HL-60 (cell line): ENCODE data around the gene NIBAN1.

Experiments
- CTCF ChIP-seq: IDR thresholded peaks from one replicate; pipeline ENCODE4 v1.5.1; 2011; ENCODE audit warnings: low read length, control low read depth, inconsistent platforms; ENCODE audit not compliant: insufficient read depth
- GABPA ChIP-seq: IDR thresholded peaks from 2 replicates; pipeline ENCODE4 v1.6.1; 2012; ENCODE audit warnings: low read depth
- POLR2AphosphoS5 ChIP-seq: IDR thresholded peaks from 2 replicates; pipeline ENCODE4 v1.6.1; 2012; ENCODE audit warnings: low read depth
- REST ChIP-seq: IDR thresholded peaks from 2 replicates; pipeline ENCODE4 v1.6.1; 2012; ENCODE audit warnings: low read depth; ENCODE audit not compliant: insufficient replicate concordance
- SPI1 ChIP-seq: IDR thresholded peaks from 2 replicates; pipeline ENCODE4 v1.6.1; 2012; ENCODE audit warnings: low read depth, mild to moderate bottlenecking, borderline replicate concordance

- TF ChIP-seq GABPA (no peak), CTCF (no peak), REST (no peak), POLR2AphosphoS5 (no peak), SPI1 (no peak)
These were observed 1.0 kb upstream of the NIBAN1 start for GRCh38 chr1:184975208-184975870.
